Transverse colon (tissue), 4 donors: ENCODE results near the gene GPRC6A. TPM values are rescaled to one million over a fixed set of nuclear protein-coding genes. Genes with fewer than 3 reads are reported as not detected.
A peak's percentile ranks its signal among the peaks of the same experiment; 100 is the strongest.

Source experiments
- DNase-seq: peaks from one replicate; pipeline ENCODE4 v3.0.0-alpha.2; 2019
- H3K27ac ChIP-seq, 4 donors: fragments of 200-600 bp; sonication (generic); 2 replicates each; pipeline ENCODE4 v1.5.1; 2016 to 2018; ENCODE audit warnings: inconsistent platforms in 4 of 4
- H3K27me3 ChIP-seq: fragments of 200-600 bp; sonication (generic); 2 replicates; pipeline ENCODE4 v1.5.1; 2017; ENCODE audit warnings: inconsistent platforms
- H3K36me3 ChIP-seq, 4 donors: fragments of 200-600 bp; sonication (generic); 2 replicates each; pipeline ENCODE4 v1.5.1; 2017 to 2019; ENCODE audit warnings: inconsistent platforms in 4 of 4
- H3K4me1 ChIP-seq, 4 donors: fragments of 200-600 bp; sonication (generic); 2 replicates each; pipeline ENCODE4 v1.5.1; 2017 to 2020; ENCODE audit warnings: inconsistent platforms in 4 of 4
- H3K4me3 ChIP-seq, 4 donors: fragments of 200-600 bp; sonication (generic); 1 replicate in 1 of 4; 2 replicates in 3 of 4; pipeline versions ENCODE4 v1.5.1 to v1.6.1; 2017 to 2019; ENCODE audit warnings: inconsistent platforms in 4 of 4
- H3K9me3 ChIP-seq, 2 donors: fragments of 200-600 bp; sonication (generic); 2 replicates each; pipeline ENCODE4 v1.5.1; 2017 to 2019; ENCODE audit warnings: inconsistent platforms in 2 of 2
- EP300 ChIP-seq: sonication (generic); formaldehyde crosslinking; IDR thresholded peaks from one replicate; pipeline ENCODE4 v1.6.1; 2017; ENCODE audit warnings: antibody characterized with exemption, low read depth
- POLR2A ChIP-seq: fragments of 450-650 bp; IDR thresholded peaks from one replicate; pipeline ENCODE4 v1.6.1; 2016; ENCODE audit warnings: antibody characterized with exemption, mild to moderate bottlenecking, moderate library complexity
- POLR2AphosphoS5 ChIP-seq, 3 donors: sonication (generic); formaldehyde crosslinking; IDR thresholded peaks; one replicate each; pipeline ENCODE4 v1.6.1; 2016; ENCODE audit warnings: antibody characterized with exemption in 3 of 3
- WGBS, 2 donors: methylation state at CpG; one replicate each; pipeline ENCODE4 v1.1.5; 2018; ENCODE audit warnings: low coverage in 1 of 2; 5-methylcytosine and 5-hydroxymethylcytosine counted together
- in situ Hi-C, 4 donors: fragments of 200-750 bp; cut with MboI; loops; one replicate each; pipeline versions ENCODE4 v1.15.0 to v1.15.1; 2017; ENCODE audit warnings: low sequenced_read_pairs in 3 of 4, low pct_ligation_motif_present in 1 of 4, low pct_unique_long_range_greater_than_20kb in 1 of 4
- intact Hi-C: fragments of 100-400 bp; cut with DNase I; formaldehyde crosslinking; loops from one replicate; pipeline ENCODE4 v1.15.1; 2023; ENCODE audit warnings: low total_unique reads
- total RNA-seq, 4 donors: library from RNA; depleted of rRNA; stranded (reverse); fragments of >200 nt; gene quantifications; one replicate each; pipeline ENCODE4 v1.1.0, GENCODE V29; 2016
- TF ChIP-seq, protein P1 (sequence below), 5 experiments: fragments of 200-600 bp in 3 of 5; fragments of 450-650 bp in 2 of 5; sonication (generic) in 3 of 5; IDR thresholded peaks; 1 replicate in 2 of 5; 2 replicates in 3 of 5; pipeline ENCODE4 v1.5.1; 2016 to 2017; ENCODE audit warnings: antibody characterized with exemption in 5 of 5, inconsistent platforms in 3 of 5, mild to moderate bottlenecking in 2 of 5, moderate library complexity in 1 of 5

GPRC6A gene, protein sequence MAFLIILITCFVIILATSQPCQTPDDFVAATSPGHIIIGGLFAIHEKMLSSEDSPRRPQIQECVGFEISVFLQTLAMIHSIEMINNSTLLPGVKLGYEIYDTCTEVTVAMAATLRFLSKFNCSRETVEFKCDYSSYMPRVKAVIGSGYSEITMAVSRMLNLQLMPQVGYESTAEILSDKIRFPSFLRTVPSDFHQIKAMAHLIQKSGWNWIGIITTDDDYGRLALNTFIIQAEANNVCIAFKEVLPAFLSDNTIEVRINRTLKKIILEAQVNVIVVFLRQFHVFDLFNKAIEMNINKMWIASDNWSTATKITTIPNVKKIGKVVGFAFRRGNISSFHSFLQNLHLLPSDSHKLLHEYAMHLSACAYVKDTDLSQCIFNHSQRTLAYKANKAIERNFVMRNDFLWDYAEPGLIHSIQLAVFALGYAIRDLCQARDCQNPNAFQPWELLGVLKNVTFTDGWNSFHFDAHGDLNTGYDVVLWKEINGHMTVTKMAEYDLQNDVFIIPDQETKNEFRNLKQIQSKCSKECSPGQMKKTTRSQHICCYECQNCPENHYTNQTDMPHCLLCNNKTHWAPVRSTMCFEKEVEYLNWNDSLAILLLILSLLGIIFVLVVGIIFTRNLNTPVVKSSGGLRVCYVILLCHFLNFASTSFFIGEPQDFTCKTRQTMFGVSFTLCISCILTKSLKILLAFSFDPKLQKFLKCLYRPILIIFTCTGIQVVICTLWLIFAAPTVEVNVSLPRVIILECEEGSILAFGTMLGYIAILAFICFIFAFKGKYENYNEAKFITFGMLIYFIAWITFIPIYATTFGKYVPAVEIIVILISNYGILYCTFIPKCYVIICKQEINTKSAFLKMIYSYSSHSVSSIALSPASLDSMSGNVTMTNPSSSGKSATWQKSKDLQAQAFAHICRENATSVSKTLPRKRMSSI
- not detected for total RNA-seq

DNA sequence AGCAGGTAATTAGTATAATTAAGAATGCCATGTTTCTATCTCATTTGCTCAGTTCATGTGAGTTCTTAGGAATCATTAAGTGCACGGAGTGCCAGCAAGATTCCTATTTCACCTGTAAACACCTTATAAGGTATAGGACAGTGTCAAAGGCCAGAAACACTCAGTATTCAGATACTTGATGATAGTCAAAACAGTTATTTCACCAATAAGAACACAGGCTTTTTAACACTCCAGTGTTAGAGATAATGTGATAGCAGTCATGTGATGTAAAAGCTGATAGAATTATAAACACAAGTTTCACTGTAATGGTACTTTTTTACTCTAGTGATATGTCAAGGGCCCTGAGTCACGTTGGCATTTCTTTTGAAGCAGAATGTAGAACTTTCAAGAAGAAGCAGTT, at the start of gene GPRC6A:
TSS of gene GPRC6A (minus strand) at position 101 of the 400 bp plus-strand sequence. CDS start at position 31, 70 bp downstream.
- H3K27ac ChIP-seq: no peak within 1 kb of the TSS
- H3K4me1 ChIP-seq: no peaks in the 10 kb centered on the region
- intact Hi-C loops (no loop called here), in situ Hi-C loops (no loop called here)
- no peaks in the 10 kb centered on the region for H3K27me3 ChIP-seq
- H3K4me3 ChIP-seq: no peak within 1 kb of the TSS
- no peaks in the 10 kb centered on the region for H3K9me3 ChIP-seq
- TF ChIP-seq EP300 (no peak), POLR2A (no peak), POLR2AphosphoS5 (IDR thresholded peaks at IDR 0.05) (no peak)
- TF ChIP-seq, protein P1, sequence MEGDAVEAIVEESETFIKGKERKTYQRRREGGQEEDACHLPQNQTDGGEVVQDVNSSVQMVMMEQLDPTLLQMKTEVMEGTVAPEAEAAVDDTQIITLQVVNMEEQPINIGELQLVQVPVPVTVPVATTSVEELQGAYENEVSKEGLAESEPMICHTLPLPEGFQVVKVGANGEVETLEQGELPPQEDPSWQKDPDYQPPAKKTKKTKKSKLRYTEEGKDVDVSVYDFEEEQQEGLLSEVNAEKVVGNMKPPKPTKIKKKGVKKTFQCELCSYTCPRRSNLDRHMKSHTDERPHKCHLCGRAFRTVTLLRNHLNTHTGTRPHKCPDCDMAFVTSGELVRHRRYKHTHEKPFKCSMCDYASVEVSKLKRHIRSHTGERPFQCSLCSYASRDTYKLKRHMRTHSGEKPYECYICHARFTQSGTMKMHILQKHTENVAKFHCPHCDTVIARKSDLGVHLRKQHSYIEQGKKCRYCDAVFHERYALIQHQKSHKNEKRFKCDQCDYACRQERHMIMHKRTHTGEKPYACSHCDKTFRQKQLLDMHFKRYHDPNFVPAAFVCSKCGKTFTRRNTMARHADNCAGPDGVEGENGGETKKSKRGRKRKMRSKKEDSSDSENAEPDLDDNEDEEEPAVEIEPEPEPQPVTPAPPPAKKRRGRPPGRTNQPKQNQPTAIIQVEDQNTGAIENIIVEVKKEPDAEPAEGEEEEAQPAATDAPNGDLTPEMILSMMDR (IDR thresholded peaks at IDR 0.05): no peak
- 38 to 65% methylated on average over 1 to 2 of the region's 2 CpGs for WGBS, 2 donors
- DNase-seq: no peak
- no peaks in the 10 kb centered on the region for H3K36me3 ChIP-seq

DNA sequence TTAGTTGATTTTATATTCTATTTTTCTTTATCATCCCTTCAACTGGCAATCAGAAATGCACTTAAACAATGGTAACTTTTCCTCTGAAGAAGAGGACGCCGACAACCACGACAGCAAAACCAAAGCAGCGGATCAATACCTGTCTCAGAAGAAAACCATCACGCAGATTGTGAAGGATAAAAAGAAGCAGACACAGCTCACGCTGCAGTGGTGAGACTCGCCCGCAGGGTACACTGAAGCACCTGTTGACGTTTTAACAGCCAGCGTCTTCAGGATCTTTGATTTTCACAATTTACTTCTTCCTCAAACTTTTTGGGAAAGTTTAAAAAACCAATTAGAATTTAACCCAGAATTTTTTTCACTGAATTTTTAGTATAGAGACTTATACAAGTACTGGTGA, 48.9 kb upstream of the GPRC6A start:
- peak overlapping the region in 2 of 4 donors; percentile 36 to 45 for H3K4me3 ChIP-seq
- in situ Hi-C loops: no loop called here
- WGBS, 2 donors: 8 to 10% methylated on average over 2 to 10 of the region's 10 CpGs
- intact Hi-C loops: no loop called here
- H3K27ac ChIP-seq: no peak overlapping the region
- TF ChIP-seq POLR2AphosphoS5 (IDR thresholded peaks at IDR 0.05) (no peak), POLR2A (no peak), EP300 (no peak)
- TF ChIP-seq, protein P1 (IDR thresholded peaks at IDR 0.05): no peak
- H3K36me3 ChIP-seq: no peaks in the 10 kb centered on the region
- peaks cover 69% of the 10 kb centered on the region for H3K27me3 ChIP-seq
- H3K9me3 ChIP-seq: no peaks in the 10 kb centered on the region
- peaks cover 0 to 16% (median 13%) of the 10 kb centered on the region in 4 donors for H3K4me1 ChIP-seq
- no peak for DNase-seq

DNA sequence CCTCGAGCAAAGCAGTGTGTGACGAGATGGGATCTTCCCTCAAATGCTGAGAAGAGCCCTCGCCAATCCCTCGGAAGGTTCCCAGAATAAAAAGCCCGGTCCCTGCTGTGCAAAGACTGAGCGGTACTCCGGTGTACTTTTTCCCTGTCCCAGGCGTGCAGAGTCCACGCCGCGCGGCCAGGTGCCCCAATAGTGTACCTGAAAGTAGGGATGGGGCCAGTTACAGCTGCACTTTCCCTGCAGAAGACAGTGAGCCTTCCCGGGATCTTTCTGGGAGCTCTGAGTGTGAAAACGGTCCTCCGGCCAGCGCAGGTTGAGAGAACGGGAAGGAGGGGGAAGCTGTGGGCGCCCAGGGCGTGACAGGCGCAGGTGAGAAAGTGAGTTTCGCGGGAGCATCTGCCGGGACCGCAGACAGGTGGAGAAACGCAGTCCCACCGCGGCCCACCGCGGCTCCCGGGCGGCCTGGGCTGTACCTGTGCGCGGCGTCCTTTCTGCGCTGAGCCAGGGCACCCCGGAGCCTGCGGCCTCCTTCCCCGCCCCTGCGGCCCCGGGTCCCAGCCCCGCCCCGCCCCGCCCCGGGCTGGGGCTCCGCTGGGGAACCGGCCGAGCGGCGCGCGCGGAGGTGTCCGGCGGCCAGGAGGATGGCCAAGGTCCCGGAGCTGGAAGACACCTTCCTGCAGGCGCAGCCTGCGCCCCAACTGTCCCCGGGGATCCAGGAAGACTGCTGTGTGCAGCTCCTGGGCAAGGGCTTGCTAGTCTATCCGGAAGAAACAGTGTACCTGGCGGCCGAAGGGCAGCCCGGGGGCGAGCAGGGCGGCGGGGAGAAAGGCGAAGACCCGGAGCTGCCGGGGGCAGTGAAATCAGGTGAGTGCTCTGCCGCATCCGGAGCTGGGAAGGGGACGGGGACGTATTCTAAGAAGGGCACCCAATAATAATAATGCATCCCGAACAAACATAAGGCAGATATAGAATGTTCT, 48.0 kb upstream of the GPRC6A start, which contains the start of gene RFX6:
TSS of gene RFX6 (plus strand) at position 608 of the 977 bp plus-strand sequence. CDS start at position 642, 34 bp downstream.
- peak within 1 kb of the TSS in 3 of 4 donors; percentile 27 to 45 (median 36) for H3K4me3 ChIP-seq
- no peaks in the 10 kb centered on the region for H3K36me3 ChIP-seq
- no peak for TF ChIP-seq EP300
- no peak for TF ChIP-seq POLR2A
- TF ChIP-seq POLR2AphosphoS5 (IDR thresholded peaks at IDR 0.05): no peak
- TF ChIP-seq, protein P1 (IDR thresholded peaks at IDR 0.05): no peak
- peaks cover 71% of the 10 kb centered on the region for H3K27me3 ChIP-seq
- WGBS, 2 donors: 4 to 20% methylated on average over 2 to 55 of the region's 73 CpGs
- in situ Hi-C loops (no loop called here), intact Hi-C loops (no loop called here)
- DNase-seq: peak; percentile 9
- H3K4me1 ChIP-seq: peaks cover 0 to 16% (median 13%) of the 10 kb centered on the region in 4 donors
- no peaks in the 10 kb centered on the region for H3K9me3 ChIP-seq
- no peak within 1 kb of the TSS for H3K27ac ChIP-seq
